ENCODE results near the gene ZFPM1.

GRCh38 chr16:88540346-88540977, 87.4 kb downstream of the ZFPM1 start:
- TF ChIP-seq CTCF (IDR thresholded peaks at IDR 0.05) (no peak), POLR2AphosphoS5 (IDR thresholded peaks at IDR 0.05) (no peak)

All from prostate gland (tissue), 2 donors.